UCSD-AML1 (cell line): Measurements from ENCODE around the gene RTTN.

Source experiments
- DNase-seq: peaks from one replicate; lab custom pipeline; 2025; ENCODE audit not compliant: unreplicated experiment; lab: John Stamatoyannopoulos, UW

RTTN gene

GRCh38 chr18:70082430-70082829 lies 123.1 kb downstream of the RTTN start:
- DNase-seq: no peak

GRCh38 chr18:70078106-70078505 lies 127.4 kb downstream of the RTTN start:
- DNase-seq: no peak

GRCh38 chr18:70075906-70076305 lies 129.6 kb downstream of the RTTN start:
- no peak for DNase-seq

GRCh38 chr18:70074116-70074515 lies 131.4 kb downstream of the RTTN start:
- no peak for DNase-seq

- no peak for DNase-seq
These were observed 132.1 kb downstream of the RTTN start for GRCh38 chr18:70073432-70073831.

GRCh38 chr18:70072678-70073077 lies 132.8 kb downstream of the RTTN start:
- no peak for DNase-seq

- no peak for DNase-seq
These were observed 135.5 kb downstream of the RTTN start for GRCh38 chr18:70069965-70070364.

- DNase-seq: no peak
These were observed 136.1 kb downstream of the RTTN start for GRCh38 chr18:70069382-70069781.

- DNase-seq: no peak
These were observed 136.5 kb downstream of the RTTN start for GRCh38 chr18:70068981-70069380.

- DNase-seq: no peak
These were observed 145.8 kb downstream of the RTTN start for GRCh38 chr18:70059684-70060083.

- no peak for DNase-seq
These were observed 146.6 kb downstream of the RTTN start for GRCh38 chr18:70058916-70059315.

- DNase-seq: no peak
These were observed 157.4 kb downstream of the RTTN start for GRCh38 chr18:70047931-70048603.

GRCh38 chr18:70046796-70047195 lies 158.7 kb downstream of the RTTN start:
- DNase-seq: no peak

- DNase-seq: no peak
These were observed 159.3 kb downstream of the RTTN start for GRCh38 chr18:70046207-70046606.

- DNase-seq: no peak
These were observed 160.9 kb downstream of the RTTN start for GRCh38 chr18:70044632-70045031.

- DNase-seq: no peak
These were observed 163.9 kb downstream of the RTTN start for GRCh38 chr18:70041459-70042050.

GRCh38 chr18:70039186-70039585 lies 166.3 kb downstream of the RTTN start:
- DNase-seq: no peak

- peak; percentile 13 for DNase-seq
These were observed 167.9 kb downstream of the RTTN start for GRCh38 chr18:70037431-70038061.

GRCh38 chr18:70036771-70037347 lies 168.6 kb downstream of the RTTN start:
- peak; percentile 13 for DNase-seq

GRCh38 chr18:70036168-70036567 lies 169.3 kb downstream of the RTTN start:
- no peak for DNase-seq

- no peak for DNase-seq
These were observed 174.3 kb downstream of the RTTN start for GRCh38 chr18:70031221-70031620.

- DNase-seq: no peak
These were observed 174.8 kb downstream of the RTTN start for GRCh38 chr18:70030728-70031127.
